Mammary epithelial cell (primary cell): Measurements from ENCODE around the gene MSANTD2.

ENCODE experiments used
- EZH2 ChIP-seq: IDR thresholded peaks from 2 replicates; pipeline ENCODE4 v1.6.1; 2012; ENCODE audit warnings: low read length, inconsistent platforms, borderline replicate concordance
- TF ChIP-seq, protein P1 (sequence below), 2 donors: IDR thresholded peaks in 1 of 2; conservative IDR thresholded peaks in 1 of 2; 2 replicates each; pipeline ENCODE4 v1.5.1; 2011 to 2012; ENCODE audit warnings: inconsistent platforms in 2 of 2, low read length in 2 of 2, mild to moderate bottlenecking in 2 of 2, control low read depth in 1 of 2, low read depth in 1 of 2; ENCODE audit not compliant: insufficient read depth in 1 of 2; ENCODE audit errors: extremely low read depth in 1 of 2

DNA sequence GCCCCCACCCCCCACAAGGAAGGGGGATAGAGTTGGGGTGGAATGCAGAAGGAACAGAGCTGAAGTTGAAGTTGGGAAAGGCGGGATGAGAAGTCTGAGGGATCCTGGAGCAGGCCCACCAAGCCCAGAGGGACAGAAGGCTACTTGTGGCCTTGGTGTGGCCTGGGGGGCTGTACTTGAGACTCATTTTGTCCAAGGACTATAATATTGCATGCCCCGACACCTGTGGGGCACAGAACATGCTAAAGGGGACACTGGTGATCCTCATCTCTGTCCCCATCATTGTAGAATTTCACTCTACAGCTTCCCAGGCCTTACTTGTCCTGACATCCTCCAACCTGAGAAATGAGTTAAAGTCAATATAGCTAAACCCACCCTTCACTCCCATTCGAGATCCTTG lies 39.4 kb downstream of the MSANTD2 start:
- TF ChIP-seq, protein P1, sequence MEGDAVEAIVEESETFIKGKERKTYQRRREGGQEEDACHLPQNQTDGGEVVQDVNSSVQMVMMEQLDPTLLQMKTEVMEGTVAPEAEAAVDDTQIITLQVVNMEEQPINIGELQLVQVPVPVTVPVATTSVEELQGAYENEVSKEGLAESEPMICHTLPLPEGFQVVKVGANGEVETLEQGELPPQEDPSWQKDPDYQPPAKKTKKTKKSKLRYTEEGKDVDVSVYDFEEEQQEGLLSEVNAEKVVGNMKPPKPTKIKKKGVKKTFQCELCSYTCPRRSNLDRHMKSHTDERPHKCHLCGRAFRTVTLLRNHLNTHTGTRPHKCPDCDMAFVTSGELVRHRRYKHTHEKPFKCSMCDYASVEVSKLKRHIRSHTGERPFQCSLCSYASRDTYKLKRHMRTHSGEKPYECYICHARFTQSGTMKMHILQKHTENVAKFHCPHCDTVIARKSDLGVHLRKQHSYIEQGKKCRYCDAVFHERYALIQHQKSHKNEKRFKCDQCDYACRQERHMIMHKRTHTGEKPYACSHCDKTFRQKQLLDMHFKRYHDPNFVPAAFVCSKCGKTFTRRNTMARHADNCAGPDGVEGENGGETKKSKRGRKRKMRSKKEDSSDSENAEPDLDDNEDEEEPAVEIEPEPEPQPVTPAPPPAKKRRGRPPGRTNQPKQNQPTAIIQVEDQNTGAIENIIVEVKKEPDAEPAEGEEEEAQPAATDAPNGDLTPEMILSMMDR (conservative IDR thresholded peaks at IDR 0.05 in 1 of 2, IDR thresholded peaks at IDR 0.05 in 1 of 2; ENCODE audit: extremely low read depth in 1 of 2, insufficient read depth in 1 of 2, low read depth in 1 of 2, low read length in 2 of 2): no peak
- no peak for TF ChIP-seq EZH2
